GM18526 (cell line): ENCODE data around the gene TIFAB.

Source experiments
- POLR2A ChIP-seq: IDR thresholded peaks from 3 replicates; pipeline ENCODE4 v1.6.1; 2011; ENCODE audit not compliant: insufficient read length; ENCODE audit errors: extremely low read depth

TIFAB gene

DNA sequence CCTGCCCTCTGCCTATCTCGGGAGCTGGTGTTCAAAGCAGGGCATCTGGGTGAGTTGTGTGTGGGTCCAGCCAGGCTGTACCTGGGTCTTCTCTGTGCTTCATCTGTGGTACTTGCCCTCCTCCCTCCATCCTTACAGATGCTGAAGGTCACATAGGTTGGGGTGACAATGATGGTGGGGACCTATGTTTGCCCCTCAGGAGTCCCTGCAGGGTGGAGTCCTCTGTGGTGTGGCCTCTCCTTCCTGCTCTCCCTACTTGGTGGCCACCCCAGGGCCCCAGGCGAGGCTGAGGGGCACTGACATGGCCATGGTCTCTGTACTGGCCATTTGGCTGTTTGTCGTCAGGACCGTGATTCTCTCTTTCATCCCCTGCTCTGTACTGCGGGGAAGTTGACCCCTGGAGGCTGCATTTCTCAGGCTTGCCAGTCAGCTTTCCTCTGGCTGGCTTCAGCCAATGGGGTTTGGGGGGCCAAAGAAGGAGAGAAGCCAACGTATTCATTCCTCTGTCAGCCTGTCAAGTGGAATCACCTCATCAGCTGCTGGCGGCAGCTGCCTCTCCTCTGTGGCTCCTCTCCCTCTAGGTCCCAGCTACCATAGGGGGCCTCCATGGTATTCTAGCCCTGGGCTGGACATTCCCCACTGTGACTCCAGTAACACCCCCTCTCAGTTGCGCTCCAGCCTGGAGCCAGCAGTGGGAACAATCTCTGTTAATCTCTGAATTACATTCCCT lies 9.6 kb downstream of the TIFAB start:
- no peak for TF ChIP-seq POLR2A

GRCh38 chr5:135441919-135442318 lies 10.2 kb downstream of the TIFAB start:
- no peak for TF ChIP-seq POLR2A

- TF ChIP-seq POLR2A = no peak
These were observed 10.8 kb downstream of the TIFAB start for GRCh38 chr5:135441350-135441831.

- TF ChIP-seq POLR2A = no peak
These were observed 11.2 kb downstream of the TIFAB start for GRCh38 chr5:135440916-135441315.

DNA sequence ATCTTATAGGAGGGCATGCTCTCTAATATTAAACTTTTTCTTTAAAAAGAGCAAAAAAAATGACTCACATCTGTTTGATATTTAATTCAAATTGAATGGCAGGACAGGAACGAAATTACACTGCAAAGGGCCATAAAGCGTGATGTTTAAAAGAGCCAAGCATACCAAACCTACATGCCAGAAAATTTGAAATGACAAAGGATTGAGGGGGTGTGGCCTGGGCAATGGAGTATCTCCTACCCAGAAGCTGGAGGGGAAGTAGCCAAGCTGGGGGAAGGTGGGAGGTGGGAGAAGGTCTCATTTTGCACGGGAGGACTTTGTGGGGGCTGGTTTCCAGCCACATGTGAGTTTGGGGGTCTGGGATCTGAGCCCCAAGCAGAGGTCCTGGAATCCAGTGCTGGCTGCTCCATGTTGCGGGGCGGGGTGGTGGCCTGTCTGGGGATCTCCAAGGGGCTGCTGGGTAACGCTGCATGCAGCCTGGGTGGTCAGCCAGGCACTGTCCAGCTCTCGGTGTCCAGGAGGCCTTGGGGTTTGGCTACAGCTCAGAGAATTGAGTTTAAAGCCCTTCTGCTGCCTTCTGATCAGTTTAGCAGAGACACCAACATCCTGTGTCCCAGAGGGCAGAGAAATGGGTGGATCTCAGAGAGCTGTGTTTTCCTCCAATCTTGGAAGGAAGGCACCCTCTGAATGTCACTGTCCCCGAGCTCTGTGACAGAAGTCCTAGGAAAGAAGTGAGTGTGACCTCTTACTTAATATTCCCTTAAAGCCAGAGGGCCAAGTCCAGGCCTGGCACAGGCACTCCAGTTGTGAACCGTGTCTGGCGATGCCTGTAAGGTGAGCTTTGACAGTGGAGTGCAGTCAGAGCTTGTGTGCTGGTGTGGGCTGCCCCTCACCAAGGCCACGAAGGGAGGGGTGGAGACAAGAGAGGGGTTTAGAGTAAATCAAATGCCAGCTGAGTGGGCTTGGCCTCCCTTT lies 12.6 kb downstream of the TIFAB start:
- TF ChIP-seq POLR2A = no peak

GRCh38 chr5:135438636-135439221 lies 13.4 kb downstream of the TIFAB start:
- TF ChIP-seq POLR2A = no peak

DNA sequence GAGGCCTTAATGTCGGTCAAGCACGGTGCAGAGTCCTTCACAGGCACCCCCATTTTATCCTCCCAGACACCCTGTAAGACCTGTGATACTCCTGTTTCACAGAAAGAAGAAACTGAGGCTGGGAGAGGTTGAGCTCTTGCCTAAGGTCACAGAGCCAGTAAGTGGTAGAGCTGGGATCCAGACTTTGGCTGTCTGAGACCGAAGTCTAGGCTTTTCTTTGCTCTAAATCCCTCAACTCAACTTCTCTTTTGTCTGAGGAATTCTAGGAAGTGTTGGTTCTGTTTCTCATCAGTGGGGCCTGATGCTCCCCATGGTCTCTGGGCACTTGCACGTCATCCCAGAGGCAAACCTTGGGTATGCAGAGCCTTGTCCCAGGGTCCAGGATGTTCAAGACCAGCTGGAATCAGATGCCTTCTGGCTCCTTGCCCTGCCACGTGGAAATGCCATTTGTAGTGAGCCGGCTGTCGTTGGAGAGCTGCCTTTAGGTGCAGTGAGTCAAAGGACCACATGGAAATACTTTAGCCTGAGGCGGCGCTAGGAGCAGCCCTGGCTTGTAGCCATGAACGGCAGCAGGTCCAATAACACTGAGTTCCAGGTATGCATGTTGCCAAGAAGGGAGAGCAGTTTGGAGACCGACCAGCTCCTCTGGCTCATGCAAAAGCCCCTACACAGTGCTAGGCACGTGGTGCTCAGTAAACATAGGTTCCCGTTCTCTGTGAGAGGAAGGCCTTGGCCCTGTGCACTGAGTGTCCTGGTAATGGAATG lies 14.2 kb downstream of the TIFAB start:
- TF ChIP-seq POLR2A = no peak

DNA sequence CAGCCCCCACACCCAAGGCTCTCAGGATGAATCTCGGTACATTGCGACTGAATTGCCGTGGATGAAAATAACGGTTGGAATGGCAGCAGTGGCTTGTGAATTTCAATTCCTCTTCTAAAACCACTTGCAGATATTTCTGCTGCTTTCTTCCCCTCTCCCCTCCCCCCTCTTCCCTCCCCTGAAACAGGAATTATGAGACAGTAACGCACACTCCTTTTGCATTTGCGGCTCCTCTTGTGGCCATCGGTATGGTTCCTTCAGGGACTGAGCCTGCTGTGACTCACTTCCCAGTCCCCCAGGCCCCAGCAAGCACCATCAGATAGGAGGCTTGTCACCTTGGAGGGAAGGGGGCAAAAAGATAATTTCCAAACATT lies 14.7 kb downstream of the TIFAB start:
- no peak for TF ChIP-seq POLR2A

GRCh38 chr5:135436951-135437418 lies 15.2 kb downstream of the TIFAB start:
- no peak for TF ChIP-seq POLR2A

DNA sequence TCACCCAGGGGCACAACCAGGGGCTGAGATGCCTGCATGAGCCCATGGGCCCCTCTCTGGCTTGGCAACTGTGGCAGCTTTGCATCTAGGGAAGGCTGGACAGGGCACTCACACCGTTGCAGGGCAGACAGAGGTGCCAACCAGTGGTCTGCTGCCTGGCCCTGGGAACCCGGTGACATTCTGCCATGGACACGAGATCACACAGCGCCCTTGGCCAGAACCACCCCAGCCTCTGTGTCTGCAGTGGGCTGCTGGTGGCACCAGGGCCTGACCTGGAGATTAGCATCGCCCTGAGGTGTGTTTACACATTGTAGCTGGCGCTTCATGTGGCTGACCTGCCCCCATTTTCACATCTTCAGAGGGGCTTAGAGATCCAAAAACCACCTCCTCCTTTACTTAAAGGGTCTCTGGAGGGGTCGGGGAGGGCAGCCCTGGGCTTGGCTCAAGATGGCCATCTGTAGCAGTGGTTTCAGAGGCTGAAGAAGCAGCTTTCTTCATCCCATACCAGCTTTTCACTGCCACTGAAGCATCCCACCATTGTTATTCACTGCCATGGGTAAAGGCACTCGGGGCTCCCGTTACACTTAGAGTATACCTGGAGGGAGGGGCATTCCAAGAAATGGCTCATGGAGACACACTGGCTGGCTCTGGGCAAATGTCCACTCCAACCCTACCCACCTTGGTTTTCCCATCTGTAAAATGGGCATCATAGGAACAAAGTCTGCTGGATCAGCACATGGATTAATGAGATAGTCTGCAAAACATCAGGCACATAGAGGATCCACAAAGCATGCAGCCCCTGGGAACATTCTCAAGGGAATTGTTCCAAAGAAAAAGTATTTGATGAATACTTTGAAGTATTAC lies 16.5 kb downstream of the TIFAB start:
- TF ChIP-seq POLR2A = no peak

DNA sequence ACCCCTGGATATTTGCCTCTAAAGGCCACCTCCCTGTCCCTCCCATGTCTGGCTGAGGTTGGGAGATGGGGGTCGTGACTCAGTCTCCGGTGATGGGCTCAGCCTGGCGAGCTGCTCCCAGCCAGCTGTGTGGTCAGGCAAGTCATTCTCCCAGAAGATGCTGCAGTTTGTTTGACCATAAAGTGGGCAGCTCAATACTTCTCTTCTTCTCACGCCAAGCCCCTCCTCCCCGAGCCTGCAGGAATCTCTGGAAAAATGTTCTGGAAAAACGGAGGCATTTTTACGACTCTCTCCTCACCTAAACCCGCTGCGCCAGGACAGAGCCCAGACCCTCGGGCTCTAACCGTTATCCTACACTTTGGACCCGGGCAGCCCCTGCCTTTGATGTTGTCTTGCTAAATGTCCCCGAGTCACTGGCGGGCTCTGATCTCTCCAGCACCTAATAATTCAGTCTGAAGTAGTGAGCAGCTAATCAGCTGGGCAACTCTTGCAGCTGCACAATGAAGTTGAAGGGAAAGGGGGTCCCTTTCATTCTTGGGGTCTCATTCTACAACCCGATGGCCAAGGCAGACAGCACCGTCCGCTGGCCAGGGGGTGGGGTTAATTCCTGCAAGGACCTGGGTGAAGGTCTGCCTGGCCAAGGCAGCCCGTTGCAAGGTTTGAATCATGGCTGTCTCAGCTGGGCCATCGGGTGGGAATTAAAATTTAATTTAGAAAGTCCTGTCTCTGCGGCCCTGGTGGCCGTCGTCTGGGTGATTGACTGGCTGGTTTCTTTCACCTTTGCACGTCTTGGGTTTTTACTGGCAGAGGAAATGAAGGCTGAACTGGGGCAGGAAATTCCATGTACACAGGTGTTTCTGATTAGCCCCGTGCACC lies 17.3 kb downstream of the TIFAB start:
- TF ChIP-seq POLR2A = no peak

DNA sequence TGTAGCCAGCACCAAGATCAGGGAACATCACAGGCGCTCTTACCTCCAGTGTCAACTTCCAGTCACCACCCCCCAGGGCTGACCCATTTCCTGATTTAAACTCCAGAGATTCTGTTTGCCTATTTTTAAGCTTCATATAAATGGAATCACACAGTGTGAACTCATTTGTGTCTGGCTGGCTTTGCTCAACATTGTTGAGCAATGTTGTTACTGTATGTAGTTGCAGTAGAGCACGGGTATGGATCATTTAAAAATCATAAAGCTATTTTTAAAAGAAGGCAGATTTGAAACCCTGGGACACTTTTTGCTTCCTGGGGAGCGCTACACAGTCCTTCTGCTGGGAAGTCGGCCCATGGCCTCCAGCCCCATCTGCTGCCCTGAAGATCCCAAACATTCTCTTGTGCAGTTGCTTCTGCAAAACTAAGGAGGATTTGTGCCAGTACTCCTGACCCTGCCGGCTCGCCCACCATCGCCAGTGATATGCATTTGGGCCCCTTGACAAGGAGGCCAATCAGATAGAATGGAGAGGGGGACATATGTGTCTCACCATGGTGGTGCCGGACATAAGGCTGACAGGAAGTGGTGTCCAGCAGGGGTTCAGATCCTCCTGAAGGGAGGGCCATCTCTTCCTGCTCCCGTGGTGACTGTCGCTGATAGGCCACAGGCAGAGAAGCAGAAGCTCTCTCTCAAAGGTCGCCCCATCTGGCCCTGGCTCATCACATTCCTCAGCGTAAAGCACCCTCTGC lies 18.3 kb downstream of the TIFAB start:
- no peak for TF ChIP-seq POLR2A
